ENCODE measurements around the gene KRT6B.
"Not testable (repeated sequence)": the region's sequence is repeated elsewhere in the genome, so short reads cannot be mapped to it uniquely, and the experiment has no call there.

The KRT6B gene

GRCh38 chr12:52452101-52452500 is at the start of gene KRT6B:
KRT6B (minus strand) TSS chr12:52452146; CDS start chr12:52452078, 68 bp downstream.
- DNase-seq, result no peak

DNA sequence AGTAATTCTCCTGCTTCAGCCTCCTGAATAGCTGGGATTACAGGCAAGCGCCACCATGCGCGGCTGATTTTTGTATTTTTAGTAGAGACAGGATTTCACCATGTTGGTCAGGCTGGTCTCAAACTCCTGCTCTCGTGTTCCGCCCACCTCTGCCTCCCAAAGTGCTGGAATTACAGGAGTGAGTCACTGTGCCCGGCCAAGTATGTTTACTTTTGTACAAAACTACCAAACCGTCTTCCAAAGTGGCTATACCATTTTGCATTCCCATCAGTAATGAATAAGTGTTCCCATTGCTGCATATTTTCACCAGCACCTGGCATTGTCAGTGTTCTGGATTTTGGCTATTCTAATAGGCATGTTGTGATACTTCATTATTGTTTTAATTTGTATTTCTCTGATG is 49.5 kb upstream of the KRT6B start:
- no peak for DNase-seq

GRCh38 chr12:52500574-52500973 is 48.6 kb upstream of the KRT6B start:
- DNase-seq, result not testable (repeated sequence)

GRCh38 chr12:52499806-52500560 is 48.0 kb upstream of the KRT6B start:
- no peak for DNase-seq

- no peak for DNase-seq
Measured at GRCh38 chr12:52498946-52499345, 47.0 kb upstream of the KRT6B start.

DNA sequence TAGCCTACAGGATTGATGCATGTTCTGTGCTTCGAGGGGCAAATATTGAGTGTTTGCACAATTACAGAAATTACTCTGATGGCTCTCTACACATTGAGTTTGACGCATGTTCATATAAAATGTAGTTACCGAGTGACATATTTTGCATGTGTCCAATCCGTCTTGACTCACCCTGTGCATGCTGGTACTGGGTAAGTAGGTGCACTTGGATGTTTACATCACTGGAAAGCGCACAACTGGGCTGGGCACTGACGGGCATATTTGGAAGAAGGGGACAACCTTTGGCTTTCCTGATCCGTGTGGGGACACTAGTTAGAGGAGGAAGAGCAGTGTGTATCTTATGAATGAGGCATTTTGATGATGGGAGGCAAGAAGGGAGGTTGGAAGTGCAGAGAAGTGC is 46.0 kb upstream of the KRT6B start:
- no peak for DNase-seq

GRCh38 chr12:52496590-52497071 is 44.7 kb upstream of the KRT6B start:
- DNase-seq, result no peak

DNA sequence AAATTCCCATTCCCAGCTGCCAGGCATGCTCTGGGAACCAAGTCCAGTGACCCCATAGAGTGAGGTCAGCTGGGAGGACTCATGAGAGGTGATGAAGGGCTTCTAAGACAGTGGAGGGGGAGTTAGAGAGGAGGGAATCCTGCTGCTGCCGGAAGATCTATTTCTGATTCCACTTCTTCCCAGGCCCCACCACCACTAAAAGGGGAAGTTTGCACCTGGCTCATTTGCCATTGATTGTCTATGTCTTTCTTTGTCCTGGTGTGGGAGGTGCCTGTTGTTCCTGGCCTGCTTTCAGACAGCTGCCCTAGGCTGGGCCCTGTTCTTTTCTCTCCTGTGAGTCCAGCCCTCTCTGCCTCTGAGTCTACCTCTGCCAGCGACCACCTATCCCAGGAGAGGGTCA is 44.1 kb upstream of the KRT6B start:
- no peak for DNase-seq

DNA sequence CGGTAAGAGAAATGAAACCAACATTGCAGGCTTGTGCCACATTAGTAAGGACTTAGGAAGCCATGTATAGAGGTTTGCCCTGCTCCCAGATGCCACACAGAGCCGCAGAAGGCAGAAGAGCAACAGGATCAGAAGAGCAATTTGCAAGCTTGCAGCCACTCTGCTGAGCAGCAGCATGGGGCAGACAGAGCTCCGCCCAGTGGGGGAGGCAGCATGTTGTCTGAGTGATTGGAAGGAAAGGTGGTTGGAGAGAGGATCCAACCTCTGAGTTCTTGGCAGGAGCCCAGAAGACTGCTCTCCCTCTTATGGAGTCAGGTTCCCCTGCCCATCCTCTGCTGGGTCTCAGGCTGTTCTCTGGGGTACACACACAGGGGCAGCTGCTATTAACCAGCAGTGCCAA is 43.4 kb upstream of the KRT6B start:
- DNase-seq, result no peak

DNA sequence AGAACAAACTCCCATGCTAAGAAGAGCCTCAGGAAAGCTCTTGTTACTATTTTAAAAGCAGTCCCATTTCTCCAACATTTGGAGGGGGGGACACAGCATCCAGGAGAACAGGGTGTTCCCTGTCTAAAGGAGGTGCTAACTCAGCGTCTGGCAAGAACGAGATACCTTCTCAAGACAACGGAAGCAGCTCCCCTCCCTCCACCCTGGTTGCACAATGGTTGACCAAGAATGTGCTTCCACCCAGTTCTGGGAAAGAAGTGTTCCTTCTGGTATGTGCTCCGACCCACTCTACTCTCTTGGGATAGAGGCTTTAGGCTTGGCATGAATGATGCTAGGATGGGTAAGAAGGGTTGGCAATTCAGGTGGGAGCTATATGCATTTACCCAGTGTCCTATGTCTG is 42.6 kb upstream of the KRT6B start:
- no peak for DNase-seq

DNA sequence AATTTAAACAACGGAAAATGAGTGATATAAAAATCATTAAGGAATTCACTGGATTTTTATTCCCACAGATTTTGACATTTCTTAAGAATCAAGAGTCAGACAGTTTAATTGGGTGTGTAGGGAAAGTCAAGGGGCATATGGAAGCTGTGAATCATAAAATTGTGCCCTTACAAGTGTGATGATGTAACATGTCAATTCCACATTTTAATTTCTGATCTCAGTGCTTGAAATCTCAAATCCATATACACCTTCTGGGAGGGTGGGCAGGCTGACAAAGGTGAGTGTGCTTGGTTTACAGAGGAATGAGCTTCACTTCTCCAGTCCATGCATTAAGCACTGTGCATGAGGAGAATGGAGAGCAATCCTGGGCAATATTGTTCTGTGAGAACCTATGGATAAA is 42.2 kb upstream of the KRT6B start:
- DNase-seq, result no peak

DNA sequence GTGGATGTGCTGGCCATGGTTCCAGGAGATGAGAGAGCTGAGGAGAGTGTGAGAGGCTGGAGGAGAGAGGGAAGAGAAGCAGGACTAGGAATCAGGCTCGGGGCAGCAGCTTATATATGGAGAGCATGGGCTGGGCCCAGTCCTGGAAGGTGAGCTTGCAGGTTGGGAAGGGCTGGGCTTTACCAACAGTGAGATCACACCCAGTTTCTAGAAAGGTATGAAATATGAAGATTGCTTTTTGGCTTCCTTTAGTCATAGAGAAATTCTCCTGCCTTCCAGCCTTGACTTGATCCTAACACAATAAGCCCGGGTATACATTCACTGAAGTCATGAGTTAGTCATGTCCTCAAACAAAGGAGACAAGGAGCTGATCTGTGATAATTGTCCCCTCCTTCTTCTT is 41.2 kb upstream of the KRT6B start, which contains the start of gene KRT6A:
Gene KRT6A (minus strand): TSS at position 86 of the 400 bp plus-strand sequence. CDS start 69 bp downstream, at position 17.
- no peak for DNase-seq

GRCh38 chr12:52492405-52492804 is 40.5 kb upstream of the KRT6B start:
- not testable (repeated sequence) for DNase-seq

GRCh38 chr12:52491495-52491894 is 39.5 kb upstream of the KRT6B start:
- DNase-seq, result not testable (repeated sequence)

DNA sequence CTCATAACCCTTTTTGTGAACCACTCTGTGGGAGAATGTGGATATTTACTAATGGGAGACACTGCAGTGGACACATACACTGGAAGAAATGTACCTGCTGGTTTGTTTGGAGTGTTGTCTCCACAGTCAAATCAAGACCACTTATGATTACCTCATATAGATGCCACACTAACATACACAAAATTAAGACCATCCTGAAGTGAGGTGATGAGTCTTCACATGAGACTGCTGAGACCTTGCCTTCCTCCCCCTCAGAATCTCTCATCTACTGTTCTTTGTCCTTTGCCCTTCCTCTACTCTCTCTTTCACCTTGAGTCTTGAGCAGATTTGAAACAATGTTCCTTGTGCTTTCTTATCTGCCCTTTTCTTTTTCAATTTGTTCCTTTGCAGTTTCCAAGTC is 36.8 kb upstream of the KRT6B start:
- DNase-seq, result no peak

GRCh38 chr12:52487744-52488443 is 35.9 kb upstream of the KRT6B start:
- DNase-seq, result not testable (repeated sequence)

- no peak for DNase-seq
Measured at GRCh38 chr12:52487211-52487610, 35.3 kb upstream of the KRT6B start.

DNA sequence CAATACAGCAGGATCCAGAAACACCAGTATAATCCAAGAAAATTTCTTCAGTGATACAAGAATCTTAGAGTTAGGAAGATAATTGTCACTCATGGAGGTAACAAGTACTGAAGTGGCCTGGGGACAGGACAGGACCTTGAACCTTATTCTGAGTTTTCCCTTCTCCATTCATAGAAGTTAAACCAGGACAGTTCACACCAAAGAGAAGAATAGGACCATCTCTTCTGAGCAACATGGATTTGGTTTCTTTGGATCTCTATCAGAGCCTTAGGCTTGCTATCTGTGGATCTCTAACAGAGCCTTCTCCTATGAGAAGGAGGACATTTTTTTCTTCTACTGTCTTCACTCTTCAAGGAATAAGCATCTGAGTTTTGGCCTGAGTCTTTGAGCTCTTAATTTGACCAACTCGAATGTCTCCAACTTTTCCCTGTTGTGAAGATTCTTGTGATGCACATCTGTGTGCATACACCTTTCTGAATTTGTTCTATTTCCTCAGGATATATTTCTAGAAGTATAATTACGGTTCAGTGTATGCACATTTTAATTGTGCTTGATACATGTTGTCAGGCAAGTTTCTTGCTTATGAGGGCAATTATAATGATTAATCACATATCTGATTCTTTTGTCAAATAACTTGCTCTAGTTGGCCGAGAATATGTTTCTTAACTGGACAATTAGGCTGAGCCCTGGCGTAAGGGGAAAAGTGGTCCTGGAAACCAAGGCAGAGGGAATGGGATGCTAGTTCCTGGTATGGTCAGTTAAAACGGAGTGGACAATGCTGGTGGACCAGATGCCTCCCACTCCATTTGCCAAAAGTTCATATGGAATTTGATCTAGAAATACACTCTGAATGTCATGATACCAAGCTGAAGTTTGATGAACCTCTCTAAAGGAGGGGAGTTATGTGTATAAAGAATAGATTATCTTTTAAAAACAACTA is 34.5 kb upstream of the KRT6B start:
- no peak for DNase-seq

GRCh38 chr12:52480073-52480472 is 28.1 kb upstream of the KRT6B start:
- no peak for DNase-seq

DNA sequence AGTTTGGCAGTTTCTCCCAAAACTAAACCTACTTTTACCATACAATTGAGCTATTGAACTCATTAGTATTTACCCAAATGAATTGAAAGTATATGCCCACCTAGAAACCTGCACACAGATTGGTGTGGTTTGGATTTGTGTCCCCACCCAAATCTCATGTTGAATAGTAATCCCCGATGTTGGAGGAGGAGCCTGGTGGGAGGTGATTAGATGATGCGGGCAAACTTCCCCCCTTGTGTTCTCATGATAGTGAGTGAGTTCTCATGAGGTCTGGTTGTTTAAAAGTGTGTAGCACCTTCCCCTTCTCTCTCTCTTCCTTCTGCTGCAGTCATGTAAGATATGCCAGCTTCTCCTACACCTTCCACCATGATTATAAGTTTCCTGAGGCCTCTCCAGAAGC is 25.7 kb upstream of the KRT6B start:
- DNase-seq, result no peak

DNA sequence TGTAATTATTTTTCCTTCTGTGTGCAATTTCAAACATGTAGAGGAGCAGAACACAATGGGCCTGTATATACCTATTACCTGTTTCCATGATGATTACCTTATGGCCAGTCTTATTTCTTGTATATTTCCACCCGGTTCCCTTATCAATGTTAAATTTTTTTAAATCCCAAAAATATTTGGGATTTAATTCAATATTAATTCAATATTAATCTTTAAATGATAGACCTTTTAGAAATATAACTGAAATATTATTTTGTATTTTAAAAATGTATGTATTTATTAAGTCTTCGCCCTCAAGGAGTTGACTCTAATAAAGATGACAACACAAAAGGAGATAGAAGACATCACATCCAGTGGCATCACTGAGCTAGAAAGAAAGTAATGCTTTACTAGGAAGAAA is 22.3 kb upstream of the KRT6B start:
- DNase-seq, result no peak

- DNase-seq, result no peak
Measured at GRCh38 chr12:52473768-52474167, 21.8 kb upstream of the KRT6B start, which contains the start of gene KRT6C. KRT6C (minus strand) TSS chr12:52473805; CDS start chr12:52473737, 68 bp downstream.

- DNase-seq, result no peak
Measured at GRCh38 chr12:52469853-52470252, 17.9 kb upstream of the KRT6B start.

All from activated CD4-positive, alpha-beta T cell treated with anti-CD3 and anti-CD28 coated beads, Interleukin-2, amount 50 U/mL, for 4 hours (primary cell).